H9 (cell line): ENCODE results near the gene TBL3. TPM values are rescaled to one million over a fixed set of nuclear protein-coding genes. Genes with fewer than 3 reads are reported as not detected.

Source experiments
- DNase-seq: peaks from one replicate; pipeline ENCODE4 v3.0.0-alpha.2; 2017
- H2AFZ ChIP-seq: one replicate; pipeline ENCODE4 v1.6.1; 2013; ENCODE audit warnings: mild to moderate bottlenecking, low read length, control low read depth, moderate library complexity
- H2AK5ac ChIP-seq: 2 replicates; pipeline ENCODE4 v1.6.1; 2013; ENCODE audit warnings: low read length, control low read depth, mixed read lengths; ENCODE audit not compliant: insufficient read length
- H2BK120ac ChIP-seq: one replicate; pipeline ENCODE4 v1.6.1; 2013; ENCODE audit warnings: low read depth, mild to moderate bottlenecking, low read length, control low read depth, inconsistent platforms; ENCODE audit not compliant: poor library complexity, severe bottlenecking
- H2BK12ac ChIP-seq: 2 replicates; pipeline ENCODE4 v1.6.1; 2013; ENCODE audit warnings: low read length, control low read depth, mixed read lengths, low read depth; ENCODE audit not compliant: insufficient read length
- H2BK15ac ChIP-seq: 2 replicates; pipeline ENCODE4 v1.6.1; 2013; ENCODE audit warnings: low read depth, low read length, control low read depth
- H2BK20ac ChIP-seq: one replicate; pipeline ENCODE4 v1.6.1; 2013; ENCODE audit warnings: low read depth, mild to moderate bottlenecking, low read length, control low read depth, inconsistent platforms; ENCODE audit not compliant: poor library complexity, severe bottlenecking
- H2BK5ac ChIP-seq: 2 replicates; pipeline ENCODE4 v1.6.1; 2013; ENCODE audit warnings: low read length, control low read depth, mixed read lengths; ENCODE audit not compliant: insufficient read length
- H3K14ac ChIP-seq: 2 replicates; pipeline ENCODE4 v1.6.1; 2013; ENCODE audit warnings: low read length, control low read depth; ENCODE audit not compliant: insufficient read depth
- H3K18ac ChIP-seq: 2 replicates; pipeline ENCODE4 v1.6.1; 2013; ENCODE audit warnings: low read depth, mild to moderate bottlenecking, mixed read lengths, low read length, control low read depth; ENCODE audit not compliant: insufficient read length
- H3K23ac ChIP-seq: 2 replicates; pipeline ENCODE4 v1.6.1; 2013; ENCODE audit warnings: low read length, control low read depth, mixed read lengths, low read depth; ENCODE audit not compliant: insufficient read length
- H3K23me2 ChIP-seq: 2 replicates; pipeline ENCODE4 v1.6.1; 2013; ENCODE audit warnings: low read depth, mild to moderate bottlenecking, mixed read lengths, low read length, control low read depth; ENCODE audit not compliant: insufficient read length, poor library complexity, severe bottlenecking
- H3K27ac ChIP-seq: 2 replicates; pipeline ENCODE4 v1.5.1; 2013; ENCODE audit warnings: low read length, control low read depth, mixed read lengths, low read depth; ENCODE audit not compliant: insufficient read length
- H3K27me3 ChIP-seq: 2 replicates; pipeline ENCODE4 v1.6.1; 2013; ENCODE audit warnings: low read length, control low read depth, inconsistent platforms; ENCODE audit not compliant: insufficient read depth
- H3K4ac ChIP-seq: 2 replicates; pipeline ENCODE4 v1.6.1; 2013; ENCODE audit warnings: low read depth, mild to moderate bottlenecking, control low read depth, inconsistent platforms, low read length, moderate library complexity
- H3K4me1 ChIP-seq: 2 replicates; pipeline ENCODE4 v1.6.1; 2013; ENCODE audit warnings: low read length, control low read depth, inconsistent platforms; ENCODE audit not compliant: insufficient read depth
- H3K4me2 ChIP-seq: 2 replicates; pipeline ENCODE4 v1.6.1; 2013; ENCODE audit warnings: low read length, control low read depth, mixed read lengths; ENCODE audit not compliant: insufficient read length, insufficient read depth
- H3K56ac ChIP-seq: 2 replicates; pipeline ENCODE4 v1.6.1; 2013; ENCODE audit warnings: low read depth, mild to moderate bottlenecking, mixed read lengths, low read length, control low read depth; ENCODE audit not compliant: insufficient read length
- H3K79me1 ChIP-seq: 2 replicates; pipeline ENCODE4 v1.6.1; 2013; ENCODE audit warnings: low read depth, mild to moderate bottlenecking, moderate library complexity, low read length, control low read depth, inconsistent platforms; ENCODE audit not compliant: insufficient read depth, poor library complexity, severe bottlenecking
- H3K79me2 ChIP-seq: 2 replicates; pipeline ENCODE4 v1.6.1; 2013; ENCODE audit warnings: low read length, control low read depth, inconsistent platforms; ENCODE audit not compliant: insufficient read depth
- H3K9ac ChIP-seq: 2 replicates; pipeline ENCODE4 v1.6.1; 2013; ENCODE audit warnings: low read length, control low read depth, mixed read lengths; ENCODE audit not compliant: insufficient read length; ENCODE audit errors: extremely low read depth
- H3K9me3 ChIP-seq: one replicate; pipeline ENCODE4 v1.6.1; 2013; ENCODE audit warnings: low read depth, low read length, inconsistent platforms; ENCODE audit not compliant: control insufficient read depth
- H3T11ph ChIP-seq: one replicate; pipeline ENCODE4 v1.6.1; 2013; ENCODE audit warnings: mild to moderate bottlenecking, low read length, control low read depth, inconsistent platforms
- H4K20me1 ChIP-seq: one replicate; pipeline ENCODE4 v1.6.1; 2013; ENCODE audit not compliant: control insufficient read depth, insufficient read length, insufficient read depth
- H4K5ac ChIP-seq: 2 replicates; pipeline ENCODE4 v1.6.1; 2013; ENCODE audit warnings: low read depth, mild to moderate bottlenecking, mixed read lengths, low read length, control low read depth; ENCODE audit not compliant: insufficient read length
- H4K8ac ChIP-seq: replicated peaks from 2 replicates; pipeline ENCODE4 v1.6.1; 2013; ENCODE audit warnings: low read length, control low read depth, mixed read lengths, low read depth; ENCODE audit not compliant: insufficient read length
- H4K91ac ChIP-seq: 2 replicates; pipeline ENCODE4 v1.6.1; 2013; ENCODE audit warnings: low read depth, mild to moderate bottlenecking, moderate library complexity, mixed read lengths, low read length, control low read depth; ENCODE audit not compliant: insufficient read length
- H3K27ac Mint-ChIP-seq, 3 experiments: 2 replicates in 2 of 3; 3 replicates in 1 of 3; pipeline ENCODE4 v1.8.0; 2020 to 2021; ENCODE audit warnings: mixed read lengths in 3 of 3, mild to moderate bottlenecking in 1 of 3, moderate library complexity in 1 of 3
- H3K27me3 Mint-ChIP-seq: 2 replicates; pipeline ENCODE4 v1.8.0; 2021; ENCODE audit warnings: low read depth, mild to moderate bottlenecking, moderate library complexity, mixed read lengths
- H3K36me3 Mint-ChIP-seq, 3 experiments: 2 replicates in 2 of 3; 3 replicates in 1 of 3; pipeline ENCODE4 v1.8.0; 2020 to 2021; ENCODE audit warnings: low read depth in 3 of 3, mixed read lengths in 3 of 3; ENCODE audit not compliant: insufficient read depth in 1 of 3
- H3K4me1 Mint-ChIP-seq, 2 experiments: 2 replicates each; pipeline ENCODE4 v1.8.0; 2020; ENCODE audit warnings: mixed read lengths in 2 of 2
- H3K4me3 Mint-ChIP-seq, 2 experiments: 2 replicates in 1 of 2; 3 replicates in 1 of 2; pipeline ENCODE4 v1.8.0; 2020 to 2021; ENCODE audit warnings: mild to moderate bottlenecking in 2 of 2, mixed read lengths in 2 of 2, moderate library complexity in 1 of 2
- H3K9me3 Mint-ChIP-seq, 2 experiments: 2 replicates in 1 of 2; 3 replicates in 1 of 2; pipeline ENCODE4 v1.8.0; 2020; ENCODE audit warnings: mild to moderate bottlenecking in 2 of 2, mixed read lengths in 2 of 2, moderate library complexity in 1 of 2
- WGBS: extraction: QIAGEN DNeasy Blood & Tissue Kit; methylation state at CpG from one replicate; pipeline ENCODE4 v1.1.7; 2013; ENCODE audit warnings: missing lambda C conversion rate, low lambda C conversion rate, mixed read lengths; ENCODE audit not compliant: insufficient read length; ENCODE audit errors: extremely low coverage; 5-methylcytosine and 5-hydroxymethylcytosine counted together
- total RNA-seq: library from RNA; stranded (reverse); gene quantifications from 2 replicates; pipeline ENCODE4 v1.2.1, GENCODE V29; 2021
- TF ChIP-seq, protein P1 (sequence below): fragments of 200-600 bp; sonication (generic); conservative IDR thresholded peaks from 3 replicates; pipeline ENCODE4 v1.8.0; 2021; ENCODE audit warnings: antibody characterized with exemption, mild to moderate bottlenecking

The TBL3 gene
- total RNA-seq, 1 experiment from 2014 or later, result 54.0 TPM

- Histone ChIP-seq H3K4ac (no peak overlapping the region), H2BK15ac (no peak overlapping the region; the same call in 1 of the 2 replicates), H4K5ac (no peak overlapping the region), H3K23ac (no peak overlapping the region), H3K4me1 (no peaks in the 10 kb centered on the region; the same call in 1 of the 2 replicates), H3K79me2 (no peaks in the 10 kb centered on the region), H3K9ac (no peak overlapping the region), H3K27me3 (peaks cover 20% of the 10 kb centered on the region; the same call in 1 of the 2 replicates), H2BK5ac (no peak overlapping the region), H3K79me1 (no peaks in the 10 kb centered on the region), H3K4me2 (peak overlapping the region; percentile 35), H3K23me2 (peaks cover 16% of the 10 kb centered on the region), H2BK20ac (no peak overlapping the region), H4K20me1 (no peaks in the 10 kb centered on the region), H3K27ac (no peak overlapping the region), H2AFZ (no peak overlapping the region), H3K18ac (no peak overlapping the region), H3T11ph (no peak overlapping the region), H3K14ac (no peak overlapping the region), H2AK5ac (no peak overlapping the region), H3K9me3 (no peaks in the 10 kb centered on the region), H4K8ac (no peak overlapping the region), H4K91ac (no peak overlapping the region), H3K56ac (no peak overlapping the region), H2BK120ac (no peak overlapping the region), H2BK12ac (no peak overlapping the region)
- TF ChIP-seq, protein P1, sequence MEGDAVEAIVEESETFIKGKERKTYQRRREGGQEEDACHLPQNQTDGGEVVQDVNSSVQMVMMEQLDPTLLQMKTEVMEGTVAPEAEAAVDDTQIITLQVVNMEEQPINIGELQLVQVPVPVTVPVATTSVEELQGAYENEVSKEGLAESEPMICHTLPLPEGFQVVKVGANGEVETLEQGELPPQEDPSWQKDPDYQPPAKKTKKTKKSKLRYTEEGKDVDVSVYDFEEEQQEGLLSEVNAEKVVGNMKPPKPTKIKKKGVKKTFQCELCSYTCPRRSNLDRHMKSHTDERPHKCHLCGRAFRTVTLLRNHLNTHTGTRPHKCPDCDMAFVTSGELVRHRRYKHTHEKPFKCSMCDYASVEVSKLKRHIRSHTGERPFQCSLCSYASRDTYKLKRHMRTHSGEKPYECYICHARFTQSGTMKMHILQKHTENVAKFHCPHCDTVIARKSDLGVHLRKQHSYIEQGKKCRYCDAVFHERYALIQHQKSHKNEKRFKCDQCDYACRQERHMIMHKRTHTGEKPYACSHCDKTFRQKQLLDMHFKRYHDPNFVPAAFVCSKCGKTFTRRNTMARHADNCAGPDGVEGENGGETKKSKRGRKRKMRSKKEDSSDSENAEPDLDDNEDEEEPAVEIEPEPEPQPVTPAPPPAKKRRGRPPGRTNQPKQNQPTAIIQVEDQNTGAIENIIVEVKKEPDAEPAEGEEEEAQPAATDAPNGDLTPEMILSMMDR, result no peak
- peak overlapping the region in 1 of 2 experiments; percentile 56; a peak in 2 of 5 replicates for H3K4me3 Mint-ChIP-seq
- peaks cover 71% of the 10 kb centered on the region for H3K27me3 Mint-ChIP-seq
- peaks cover 14 to 16% of the 10 kb centered on the region in 2 experiments for H3K4me1 Mint-ChIP-seq
- no peak for DNase-seq
- no peak overlapping the region; a peak in 1 of 7 replicates for H3K27ac Mint-ChIP-seq
- WGBS, result no CpG with 5 or more reads among the region's 12 CpGs
- no peaks in the 10 kb centered on the region for H3K36me3 Mint-ChIP-seq
- peaks cover 0 to 6% of the 10 kb centered on the region in 2 experiments; a peak in 3 of 5 replicates for H3K9me3 Mint-ChIP-seq
Observed at GRCh38 chr16:2024032-2024420, 52.2 kb downstream of the TBL3 start.
